GM20000 (cell line): ENCODE measurements around the gene SLC9B2.

Source experiments
- DNase-seq: peaks from one replicate; pipeline ENCODE4 v3.0.0; 2012; ENCODE audit warnings: low spot score
- TF ChIP-seq, protein P1 (sequence below): IDR thresholded peaks from 2 replicates; pipeline ENCODE4 v1.5.1; 2012; ENCODE audit warnings: mild to moderate bottlenecking, control low read depth; ENCODE audit errors: extremely low read depth, missing control alignments

Gene SLC9B2

DNA sequence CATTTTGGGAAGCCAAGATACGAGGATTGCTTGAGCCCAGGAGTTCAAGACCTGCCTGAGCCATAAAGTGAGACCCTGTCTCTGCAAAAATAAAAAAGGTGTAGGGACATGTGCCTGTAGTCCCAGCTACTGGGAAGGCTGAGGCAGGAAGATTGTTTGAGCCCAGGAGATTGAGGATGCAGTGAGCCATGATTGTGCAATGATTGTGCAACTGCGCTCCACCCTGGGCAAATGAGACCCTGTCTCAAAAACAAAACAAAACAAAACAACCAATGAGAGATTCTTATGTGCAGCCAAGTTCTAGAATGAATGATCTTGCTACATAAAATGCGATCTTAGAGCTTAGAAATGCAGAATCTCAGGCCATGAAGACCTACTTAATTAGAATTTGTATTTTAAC lies 22.5 kb downstream of the SLC9B2 start:
- no peak for DNase-seq
- TF ChIP-seq, protein P1, sequence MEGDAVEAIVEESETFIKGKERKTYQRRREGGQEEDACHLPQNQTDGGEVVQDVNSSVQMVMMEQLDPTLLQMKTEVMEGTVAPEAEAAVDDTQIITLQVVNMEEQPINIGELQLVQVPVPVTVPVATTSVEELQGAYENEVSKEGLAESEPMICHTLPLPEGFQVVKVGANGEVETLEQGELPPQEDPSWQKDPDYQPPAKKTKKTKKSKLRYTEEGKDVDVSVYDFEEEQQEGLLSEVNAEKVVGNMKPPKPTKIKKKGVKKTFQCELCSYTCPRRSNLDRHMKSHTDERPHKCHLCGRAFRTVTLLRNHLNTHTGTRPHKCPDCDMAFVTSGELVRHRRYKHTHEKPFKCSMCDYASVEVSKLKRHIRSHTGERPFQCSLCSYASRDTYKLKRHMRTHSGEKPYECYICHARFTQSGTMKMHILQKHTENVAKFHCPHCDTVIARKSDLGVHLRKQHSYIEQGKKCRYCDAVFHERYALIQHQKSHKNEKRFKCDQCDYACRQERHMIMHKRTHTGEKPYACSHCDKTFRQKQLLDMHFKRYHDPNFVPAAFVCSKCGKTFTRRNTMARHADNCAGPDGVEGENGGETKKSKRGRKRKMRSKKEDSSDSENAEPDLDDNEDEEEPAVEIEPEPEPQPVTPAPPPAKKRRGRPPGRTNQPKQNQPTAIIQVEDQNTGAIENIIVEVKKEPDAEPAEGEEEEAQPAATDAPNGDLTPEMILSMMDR, result no peak

DNA sequence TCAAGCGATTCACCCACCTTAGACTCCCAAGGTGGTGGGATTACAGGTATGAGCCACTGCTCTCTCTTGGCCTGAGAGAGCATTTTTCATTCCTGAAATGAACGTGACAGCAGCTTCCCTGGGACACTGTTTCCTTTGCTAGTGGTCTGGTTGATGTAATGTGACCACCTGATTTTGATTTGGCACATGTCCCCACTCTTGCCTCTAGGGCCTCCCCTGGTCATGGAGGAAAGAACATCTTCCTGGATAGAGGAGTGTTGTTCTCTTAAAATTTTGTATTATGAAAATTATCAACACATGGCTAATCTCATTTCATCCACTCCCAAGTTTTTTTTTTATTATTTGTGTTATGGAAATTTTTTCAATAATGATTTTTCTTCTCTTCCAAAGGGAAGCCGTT lies 23.8 kb downstream of the SLC9B2 start:
- TF ChIP-seq, protein P1, result no peak
- DNase-seq, result no peak

DNA sequence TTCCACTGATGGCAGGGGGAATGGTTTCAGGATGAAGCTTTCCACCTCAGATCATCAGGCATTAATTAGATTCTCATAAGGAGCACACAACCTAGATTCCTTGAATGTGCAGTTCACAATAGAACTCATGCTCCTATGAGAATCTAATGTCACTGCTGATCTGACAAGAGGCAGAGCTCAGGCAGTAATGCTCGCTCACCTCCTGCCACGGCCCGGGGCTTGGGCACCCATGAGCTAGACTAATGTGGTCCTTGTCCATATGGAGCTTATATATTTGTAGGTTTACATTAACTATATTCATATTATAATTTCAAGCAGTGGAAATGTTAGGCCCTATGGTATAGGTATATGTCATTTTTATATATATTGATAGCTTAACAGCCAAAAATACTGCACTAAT lies 24.4 kb downstream of the SLC9B2 start:
- TF ChIP-seq, protein P1, result no peak
- no peak for DNase-seq

DNA sequence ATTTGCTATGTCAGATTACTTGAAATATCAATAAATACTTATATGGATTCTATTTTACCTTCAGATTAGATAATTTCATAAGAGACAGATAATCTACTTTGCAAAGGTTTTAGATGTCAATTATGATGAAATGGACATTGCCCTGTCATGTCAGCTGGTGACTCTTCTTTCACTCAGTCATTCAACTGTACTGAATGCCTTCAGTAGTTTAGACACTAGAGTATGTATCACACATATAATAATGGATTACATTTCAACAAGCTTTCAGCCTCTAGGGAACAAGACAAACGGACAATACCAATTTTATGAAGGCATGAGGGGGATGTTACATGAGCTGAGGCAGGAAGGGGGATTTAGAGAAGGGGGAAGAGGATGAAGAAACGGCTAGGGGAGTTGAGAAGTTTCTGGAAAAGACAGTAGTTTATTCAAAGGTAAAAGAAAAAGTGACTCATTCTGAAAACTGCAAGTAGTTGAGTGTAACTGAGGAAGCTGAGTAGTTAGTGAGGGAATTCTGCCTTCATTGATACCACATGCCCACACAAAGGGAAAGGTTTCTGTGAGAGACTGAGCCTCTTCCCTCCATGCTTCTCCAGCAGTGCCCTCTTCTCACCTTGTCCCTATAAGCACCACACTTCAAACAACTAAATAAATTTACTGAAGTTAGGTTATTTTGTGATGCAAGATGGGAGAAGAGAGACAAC lies 25.7 kb downstream of the SLC9B2 start:
- TF ChIP-seq, protein P1, result no peak
- no peak for DNase-seq

DNA sequence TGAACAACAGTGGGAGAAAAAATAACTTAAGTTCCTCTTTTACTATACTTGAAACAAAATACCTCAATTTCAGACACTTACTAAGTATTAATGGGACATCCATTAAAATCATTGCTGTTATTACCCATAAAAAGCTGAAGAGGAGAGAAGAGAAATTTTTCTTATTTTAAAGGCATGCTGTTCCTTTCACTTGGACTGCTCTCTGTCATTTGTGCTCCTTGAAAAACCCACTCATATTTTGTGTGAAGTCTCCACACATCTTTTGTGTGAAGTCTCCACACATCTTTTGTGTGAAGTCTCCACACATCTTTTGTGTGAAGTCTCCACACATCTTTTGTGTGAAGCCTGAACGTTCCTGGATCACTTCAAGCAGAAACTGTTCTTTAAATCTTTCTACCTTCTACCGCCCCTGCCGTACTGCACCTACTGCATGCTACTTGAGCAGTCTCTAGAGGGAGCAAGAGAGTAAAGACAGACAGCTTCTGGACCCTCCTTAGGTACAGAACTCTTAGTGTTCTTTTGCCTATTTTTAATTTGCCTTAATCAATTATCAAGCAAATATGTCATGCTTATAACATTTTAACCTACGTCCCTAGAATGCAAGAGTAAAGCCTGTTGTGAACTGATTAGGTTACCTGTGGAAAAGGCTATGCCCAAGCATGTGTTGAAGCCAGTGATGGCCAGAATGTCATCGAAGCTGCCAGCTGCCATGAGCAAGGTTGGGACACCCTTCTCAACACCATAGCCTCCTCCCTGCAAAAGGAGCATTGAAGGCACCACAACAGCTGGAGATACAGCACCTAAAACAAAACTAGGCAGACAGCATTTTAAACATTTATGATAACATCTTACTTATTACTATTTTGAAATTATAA lies 29.9 kb downstream of the SLC9B2 start:
- DNase-seq, result peak; percentile 52

DNA sequence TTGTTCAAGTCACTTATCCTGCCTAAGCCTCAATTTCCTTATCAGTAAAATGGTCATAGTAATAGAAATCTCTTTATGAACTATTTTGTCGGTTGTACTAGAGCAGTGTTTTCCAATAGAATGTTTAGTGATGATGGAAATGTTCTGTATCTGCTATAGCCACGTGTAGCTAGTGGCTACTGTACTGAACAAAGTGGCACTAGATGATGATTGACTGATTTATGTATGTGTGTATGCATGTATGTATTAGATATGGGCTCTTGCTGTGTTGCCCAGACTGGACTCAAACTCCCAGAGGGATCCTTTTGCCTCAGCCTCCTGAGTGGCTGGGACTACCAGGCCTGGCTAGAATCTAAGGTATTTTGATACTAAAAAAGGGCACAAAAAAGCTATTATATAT lies 32.4 kb downstream of the SLC9B2 start:
- no peak for DNase-seq
- TF ChIP-seq, protein P1, result no peak

More for the DNA sequence above, 29.9 kb downstream of the SLC9B2 start:
- TF ChIP-seq, protein P1, result peak; percentile 81

DNA sequence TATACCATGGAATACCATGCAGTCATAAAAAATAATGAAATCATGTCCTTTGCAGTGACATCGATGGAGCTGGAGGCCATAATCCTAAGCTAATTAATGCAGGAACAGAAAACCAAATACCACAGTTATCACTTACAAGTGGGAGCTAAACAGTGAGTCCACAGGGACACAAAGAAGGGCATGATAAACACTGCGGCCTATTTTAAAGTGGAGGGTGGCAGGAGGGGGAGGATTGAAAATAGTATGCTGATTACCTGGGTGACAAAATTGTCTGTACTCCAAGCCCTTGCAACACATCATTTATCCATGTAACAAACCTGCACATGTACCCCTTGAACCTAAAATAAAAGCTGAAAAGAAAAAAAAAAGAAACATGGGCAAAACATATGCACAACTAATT lies 40.4 kb downstream of the SLC9B2 start:
- no peak for DNase-seq
- TF ChIP-seq, protein P1, result no peak
